PC-3 (cell line): Measurements from ENCODE around the gene SIX6. TPM values are rescaled to one million over a fixed set of nuclear protein-coding genes. Genes with fewer than 3 reads are reported as not detected.

ENCODE experiments used
- ATAC-seq: fragments of 200-7000 bp; cut with Tn5 transposase; 2 replicates; pipeline ENCODE4 v1.9.1; 2020; ENCODE audit warnings: mild to moderate bottlenecking, moderate library complexity
- BruUV-seq: library from RNA; stranded (reverse); fragments of 400-500 nt; replicated peaks from 2 replicates; lab custom pipeline; 2021; lab: Mats Ljungman, UMichigan
- CTCF ChIA-PET: fragments of 300-600 bp; sonication (Branson Sonifier 250); formaldehyde crosslinking; loops from one replicate; lab custom pipeline; 2022; ENCODE audit warnings: antibody characterized with exemption; lab: Charles Lee
- POLR2A ChIA-PET: fragments of 300-600 bp; sonication (Branson Sonifier 250); formaldehyde crosslinking; loops from one replicate; lab custom pipeline; 2022; ENCODE audit warnings: antibody characterized with exemption; ENCODE audit not compliant: unreplicated experiment; lab: Charles Lee
- DNase-seq: peaks from one replicate; pipeline ENCODE4 v3.0.0-alpha.2; 2015
- H2AFZ ChIP-seq: fragments of 300-600 bp; sonication (generic); 2 replicates; pipeline ENCODE4 v1.6.0; 2016; ENCODE audit warnings: antibody characterized with exemption, low read length
- H3F3A ChIP-seq: fragments of 300-600 bp; sonication (generic); one replicate; pipeline ENCODE4 v1.6.0; 2017; ENCODE audit warnings: antibody characterized with exemption, low read length, control low read depth, mild to moderate bottlenecking; ENCODE audit not compliant: unreplicated experiment
- H3K27ac ChIP-seq: fragments of 300-600 bp; sonication (generic); 2 replicates; pipeline ENCODE4 v1.5.1; 2016; ENCODE audit warnings: mild to moderate bottlenecking, low read length
- H3K27me3 ChIP-seq: fragments of 300-600 bp; sonication (generic); 2 replicates; pipeline ENCODE4 v1.6.1; 2016; ENCODE audit warnings: low read length, mixed read lengths
- H3K36me3 ChIP-seq: fragments of 300-600 bp; sonication (generic); 2 replicates; pipeline ENCODE4 v1.6.1; 2016; ENCODE audit warnings: low read depth, mixed run types, low read length, mixed read lengths
- H3K4me1 ChIP-seq: fragments of 300-600 bp; sonication (generic); 2 replicates; pipeline ENCODE4 v1.5.1; 2016; ENCODE audit warnings: low read length; ENCODE audit not compliant: insufficient read depth
- H3K4me2 ChIP-seq: fragments of 300-600 bp; sonication (generic); 2 replicates; pipeline ENCODE4 v1.6.0; 2016; ENCODE audit warnings: low read length
- H3K4me3 ChIP-seq: fragments of 300-600 bp; sonication (generic); 2 replicates; pipeline ENCODE4 v1.5.1; 2016; ENCODE audit warnings: mild to moderate bottlenecking, low read length, mixed read lengths
- H3K79me2 ChIP-seq: fragments of 300-600 bp; sonication (generic); 2 replicates; pipeline ENCODE4 v1.6.1; 2017; ENCODE audit warnings: low read length, mixed read lengths
- H3K9ac ChIP-seq: fragments of 300-600 bp; sonication (generic); 2 replicates; pipeline ENCODE4 v1.6.0; 2016; ENCODE audit warnings: mild to moderate bottlenecking, low read length
- H3K9me2 ChIP-seq: fragments of 300-600 bp; sonication (generic); replicated peaks from 2 replicates; pipeline ENCODE4 v1.6.1; 2016; ENCODE audit warnings: mixed run types, low read length, mixed read lengths
- H3K9me3 ChIP-seq: fragments of 300-600 bp; sonication (generic); 2 replicates; pipeline ENCODE4 v1.6.1; 2016; ENCODE audit warnings: low read length, mixed read lengths
- H4K20me1 ChIP-seq: fragments of 300-600 bp; sonication (generic); 2 replicates; pipeline ENCODE4 v1.6.1; 2016; ENCODE audit warnings: low read length, mixed read lengths
- CTCF ChIP-seq: fragments of 300-600 bp; sonication (generic); conservative IDR thresholded peaks from 2 replicates; pipeline ENCODE4 v1.5.1; 2017; ENCODE audit warnings: antibody characterized with exemption, low read depth, mild to moderate bottlenecking, low read length
- EZH2 ChIP-seq: fragments of 300-600 bp; sonication (generic); IDR thresholded peaks from one replicate; pipeline ENCODE4 v1.6.1; 2017; ENCODE audit warnings: antibody characterized with exemption, mild to moderate bottlenecking, low read length; ENCODE audit not compliant: unreplicated experiment
- EZH2phosphoT487 ChIP-seq: fragments of 300-600 bp; sonication (generic); IDR thresholded peaks from 2 replicates; pipeline ENCODE4 v1.6.1; 2018; ENCODE audit warnings: mild to moderate bottlenecking, antibody characterized with exemption, low read length, borderline replicate concordance
- intact Hi-C: fragments of 100-400 bp; cut with micrococcal nuclease; formaldehyde crosslinking; loops from 2 replicates; pipeline ENCODE4 v1.9.0; 2023
- total RNA-seq: library from RNA; depleted of rRNA; stranded (reverse); fragments of >200 nt; gene quantifications from 2 replicates; pipeline ENCODE4 v1.2.3, GENCODE V29; 2014

Gene SIX6
- total RNA-seq, 1 experiment from 2014 or later, result not detected

GRCh38 chr14:60485057-60485597 is 23.8 kb upstream of the SIX6 start:
- BruUV-seq, result TSS peak; percentile 64
- Histone ChIP-seq H3K27ac (no peak overlapping the region), H3F3A (no peaks in the 10 kb centered on the region), H3K9me2 (no peaks in the 10 kb centered on the region), H3K4me1 (peaks cover 12% of the 10 kb centered on the region; the same call in 1 of the 2 replicates), H3K4me3 (peak overlapping the region; percentile 57), H4K20me1 (no peaks in the 10 kb centered on the region), H2AFZ (no peak overlapping the region; the same call in 1 of the 2 replicates), H3K36me3 (no peaks in the 10 kb centered on the region), H3K9ac (peak overlapping the region; percentile 59), H3K4me2 (peak overlapping the region; percentile 70), H3K79me2 (no peaks in the 10 kb centered on the region), H3K9me3 (no peaks in the 10 kb centered on the region), H3K27me3 (peaks cover 19% of the 10 kb centered on the region; the same call in 1 of the 2 replicates)
- ChIA-PET CTCF (interaction anchor here (0.6 to 0.7 kb wide), 2 partner anchors 11 to 174 kb away, joined by 3 read pairs; no protein-coding TSS in a partner anchor), POLR2A (no interaction called here)
- DNase-seq (no peak), ATAC-seq (no peak)
- intact Hi-C loops, result no loop called here
- no peak for TF ChIP-seq EZH2
- no peak for TF ChIP-seq EZH2phosphoT487

GRCh38 chr14:60485598-60486251 is 23.2 kb upstream of the SIX6 start, which contains the start of gene C14orf39:
Gene C14orf39 (minus strand): TSS chr14:60486063. CDS start chr14:60485078, 985 bp downstream.
- ATAC-seq (peak; percentile 75), DNase-seq (peak; percentile 65)
- TF ChIP-seq EZH2phosphoT487 (no peak), EZH2 (no peak), CTCF (no peak)
- peak within 1 kb of the TSS; percentile 70 for H3K4me2 ChIP-seq
- no peaks in the 10 kb centered on the region for H3K36me3 ChIP-seq
- intact Hi-C loops, result loop anchor here (1.0 to 2.0 kb wide), 3 partner anchors 77 to 423 kb away; no protein-coding TSS in a partner anchor
- H4K20me1 ChIP-seq, result no peaks in the 10 kb centered on the region
- H3F3A ChIP-seq, result no peaks in the 10 kb centered on the region
- ChIA-PET CTCF (interaction anchor here (0.6 kb wide), 1 partner anchor 10 kb away, joined by 3 read pairs; no protein-coding TSS in a partner anchor), POLR2A (no interaction called here)
- no peaks in the 10 kb centered on the region for H3K79me2 ChIP-seq
- H3K27ac ChIP-seq, result no peak within 1 kb of the TSS
- no peaks in the 10 kb centered on the region for H3K9me2 ChIP-seq
- H3K27me3 ChIP-seq, result peaks cover 19% of the 10 kb centered on the region; the same call in 1 of the 2 replicates
- peak within 1 kb of the TSS; percentile 57 for H3K4me3 ChIP-seq
- H3K9me3 ChIP-seq, result no peaks in the 10 kb centered on the region
- peaks cover 12% of the 10 kb centered on the region; the same call in 1 of the 2 replicates for H3K4me1 ChIP-seq
- H2AFZ ChIP-seq, result peak within 1 kb of the TSS; percentile 69
- H3K9ac ChIP-seq, result peak within 1 kb of the TSS; percentile 59
- no TSS peak for BruUV-seq

GRCh38 chr14:60487211-60487610 is 21.7 kb upstream of the SIX6 start:
- Histone ChIP-seq H3K9me3 (no peaks in the 10 kb centered on the region), H3F3A (no peaks in the 10 kb centered on the region), H3K4me3 (no peak overlapping the region), H2AFZ (no peak overlapping the region), H3K27me3 (peaks cover 19% of the 10 kb centered on the region; the same call in 1 of the 2 replicates), H4K20me1 (no peaks in the 10 kb centered on the region), H3K4me2 (no peak overlapping the region), H3K36me3 (no peaks in the 10 kb centered on the region), H3K27ac (no peak overlapping the region), H3K9me2 (no peaks in the 10 kb centered on the region), H3K4me1 (peaks cover 12% of the 10 kb centered on the region; the same call in 1 of the 2 replicates), H3K9ac (no peak overlapping the region), H3K79me2 (no peaks in the 10 kb centered on the region)
- TF ChIP-seq CTCF, result no peak
- no peak for TF ChIP-seq EZH2phosphoT487
- no peak for TF ChIP-seq EZH2
- DNase-seq, result no peak
- ATAC-seq, result no peak
- intact Hi-C loops, result loop anchor here (2.0 kb wide), 2 partner anchors 220 to 424 kb away; no protein-coding TSS in a partner anchor
- ChIA-PET CTCF (no interaction called here), POLR2A (no interaction called here)
- BruUV-seq, result no TSS peak
